ENCODE results near the gene ERCC3.

The ERCC3 gene

DNA sequence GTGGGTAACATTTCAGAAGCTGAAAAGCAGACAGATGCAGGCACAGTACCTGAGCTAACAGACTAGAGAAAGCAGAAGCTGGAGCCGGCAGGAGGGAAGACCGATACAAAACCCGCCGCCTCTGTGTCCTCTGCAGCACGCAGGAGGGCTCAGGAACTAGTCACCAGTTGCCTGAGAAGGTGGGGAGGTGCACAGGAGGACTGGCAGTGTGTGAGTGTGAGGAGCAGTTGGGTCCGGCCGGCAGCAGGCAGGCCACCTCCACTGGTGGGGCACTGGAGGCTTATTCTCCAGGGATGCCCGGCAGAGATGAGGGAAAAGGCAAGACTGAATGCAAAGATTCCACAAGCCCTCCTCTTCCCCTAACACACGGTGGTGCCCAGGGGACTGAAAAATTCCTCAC is 18.2 kb downstream of the ERCC3 start:
- TF ChIP-seq EZH2phosphoT487 (IDR thresholded peaks at IDR 0.05; ENCODE audit: low read depth): no peak
- TF ChIP-seq CTCF (IDR thresholded peaks at IDR 0.05; ENCODE audit: low read depth, low read length): no peak
- H3K9ac ChIP-seq (ENCODE audit: low read length): no peak overlapping the region
- no peak overlapping the region for H2AFZ ChIP-seq (ENCODE audit: low read depth, low read length)
- no peak overlapping the region for H3K4me3 ChIP-seq (ENCODE audit: low read length)
- H3K4me1 ChIP-seq (ENCODE audit: low read length): peaks cover 24% of the 10 kb centered on the region
- H3K36me3 ChIP-seq (replicated peaks; ENCODE audit: low read depth, low read length): peaks cover 68% of the 10 kb centered on the region
- H3K79me2 ChIP-seq (ENCODE audit: low read length): no peaks in the 10 kb centered on the region; the same call in 1 of the 2 replicates
- peaks cover 13% of the 10 kb centered on the region for H4K20me1 ChIP-seq (ENCODE audit: insufficient read depth, low read length)
- no peak overlapping the region for H3K27ac ChIP-seq (ENCODE audit: low read length)
- no peaks in the 10 kb centered on the region for H3K9me3 ChIP-seq (ENCODE audit: insufficient read depth, low read length)
- no peaks in the 10 kb centered on the region for H3K27me3 ChIP-seq (ENCODE audit: low read depth, low read length)
- H3K4me2 ChIP-seq (ENCODE audit: low read length): no peak overlapping the region

GRCh38 chr2:127275356-127275755 is 18.6 kb downstream of the ERCC3 start:
- Histone ChIP-seq H3K4me1 (ENCODE audit: low read length) (peaks cover 24% of the 10 kb centered on the region), H3K27me3 (ENCODE audit: low read depth, low read length) (no peaks in the 10 kb centered on the region), H3K4me3 (ENCODE audit: low read length) (no peak overlapping the region), H3K36me3 (replicated peaks; ENCODE audit: low read depth, low read length) (peaks cover 72% of the 10 kb centered on the region), H3K9me3 (ENCODE audit: insufficient read depth, low read length) (no peaks in the 10 kb centered on the region), H3K4me2 (ENCODE audit: low read length) (no peak overlapping the region), H3K79me2 (ENCODE audit: low read length) (no peaks in the 10 kb centered on the region; the same call in 1 of the 2 replicates), H4K20me1 (ENCODE audit: insufficient read depth, low read length) (peaks cover 13% of the 10 kb centered on the region), H3K27ac (ENCODE audit: low read length) (no peak overlapping the region), H3K9ac (ENCODE audit: low read length) (no peak overlapping the region), H2AFZ (ENCODE audit: low read depth, low read length) (no peak overlapping the region)
- no peak for TF ChIP-seq CTCF (IDR thresholded peaks at IDR 0.05; ENCODE audit: low read depth, low read length)
- TF ChIP-seq EZH2phosphoT487 (IDR thresholded peaks at IDR 0.05; ENCODE audit: low read depth): no peak

DNA sequence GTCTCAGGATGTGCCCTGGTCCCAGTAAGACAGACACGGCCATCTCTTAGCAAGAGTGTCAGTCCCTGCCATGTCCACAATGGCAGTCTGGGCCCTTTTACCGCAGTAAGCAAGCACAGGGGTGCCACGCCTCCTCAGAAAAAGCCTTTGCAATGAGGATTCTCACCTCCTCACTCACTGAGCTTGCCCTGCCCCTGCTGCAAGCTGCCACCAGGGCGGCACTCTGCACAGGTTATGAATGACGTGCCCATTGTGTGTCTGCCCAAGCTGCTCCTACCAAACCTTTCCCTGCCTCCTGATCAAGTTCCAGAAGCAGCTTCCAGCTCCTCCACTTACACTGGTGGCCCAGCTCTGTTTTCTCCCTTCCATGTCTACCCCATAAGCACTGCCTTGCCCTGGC is 23.3 kb downstream of the ERCC3 start:
- Histone ChIP-seq H3K4me3 (ENCODE audit: low read length) (no peak overlapping the region), H3K4me1 (ENCODE audit: low read length) (no peaks in the 10 kb centered on the region), H3K36me3 (replicated peaks; ENCODE audit: low read depth, low read length) (peaks cover 47% of the 10 kb centered on the region), H3K4me2 (ENCODE audit: low read length) (no peak overlapping the region), H3K79me2 (ENCODE audit: low read length) (no peaks in the 10 kb centered on the region; the same call in 1 of the 2 replicates), H3K9me3 (ENCODE audit: insufficient read depth, low read length) (no peaks in the 10 kb centered on the region), H3K27ac (ENCODE audit: low read length) (no peak overlapping the region), H2AFZ (ENCODE audit: low read depth, low read length) (no peak overlapping the region), H3K9ac (ENCODE audit: low read length) (no peak overlapping the region), H3K27me3 (ENCODE audit: low read depth, low read length) (no peaks in the 10 kb centered on the region), H4K20me1 (ENCODE audit: insufficient read depth, low read length) (no peaks in the 10 kb centered on the region)
- TF ChIP-seq EZH2phosphoT487 (IDR thresholded peaks at IDR 0.05; ENCODE audit: low read depth): no peak
- peak; percentile 10 for TF ChIP-seq CTCF (IDR thresholded peaks at IDR 0.05; ENCODE audit: low read depth, low read length)

GRCh38 chr2:127261804-127262406 is 32.0 kb downstream of the ERCC3 start:
- no peaks in the 10 kb centered on the region for H4K20me1 ChIP-seq (ENCODE audit: insufficient read depth, low read length)
- no peaks in the 10 kb centered on the region for H3K27me3 ChIP-seq (ENCODE audit: low read depth, low read length)
- H3K9ac ChIP-seq (ENCODE audit: low read length): no peak overlapping the region

More at GRCh38 chr2:127261804-127262406, 32.0 kb downstream of the ERCC3 start:
- Histone ChIP-seq H3K36me3 (replicated peaks; ENCODE audit: low read depth, low read length) (peaks cover 28% of the 10 kb centered on the region), H3K4me1 (ENCODE audit: low read length) (no peaks in the 10 kb centered on the region), H3K79me2 (ENCODE audit: low read length) (no peaks in the 10 kb centered on the region), H3K4me2 (ENCODE audit: low read length) (no peak overlapping the region), H3K4me3 (ENCODE audit: low read length) (no peak overlapping the region), H3K27ac (ENCODE audit: low read length) (no peak overlapping the region), H3K9me3 (ENCODE audit: insufficient read depth, low read length) (no peaks in the 10 kb centered on the region), H2AFZ (ENCODE audit: low read depth, low read length) (no peak overlapping the region)
- no peak for TF ChIP-seq CTCF (IDR thresholded peaks at IDR 0.05; ENCODE audit: low read depth, low read length)
- no peak for TF ChIP-seq EZH2phosphoT487 (IDR thresholded peaks at IDR 0.05; ENCODE audit: low read depth)

Data from OCI-LY3 (cell line).